Islet of Langerhans (tissue), 1 donor: ENCODE data around the gene SLC19A1.

Experiments used
- FAIRE-seq: peaks from one replicate; lab custom pipeline; 2011; peaks lifted over from hg19 to GRCh38; lab: Jason Lieb, UNC

SLC19A1 gene

GRCh38 chr21:45542242-45542666, at the start of gene SLC19A1:
TSS of gene SLC19A1 (minus strand) at chr21:45542440. CDS start at chr21:45537959, 4,481 bp downstream.
- no peak for FAIRE-seq

- no peak for FAIRE-seq
These were observed 49.5 kb upstream of the SLC19A1 start for GRCh38 chr21:45591619-45592207.

GRCh38 chr21:45590726-45591618, 48.7 kb upstream of the SLC19A1 start:
- FAIRE-seq = no peak

GRCh38 chr21:45590246-45590725, 48.0 kb upstream of the SLC19A1 start:
- no peak for FAIRE-seq

- FAIRE-seq = no peak
These were observed 47.5 kb upstream of the SLC19A1 start for GRCh38 chr21:45589686-45590245.

GRCh38 chr21:45588871-45589491, 46.7 kb upstream of the SLC19A1 start:
- no peak for FAIRE-seq

GRCh38 chr21:45588086-45588825, 46.0 kb upstream of the SLC19A1 start:
- FAIRE-seq = no peak

- no peak for FAIRE-seq
These were observed 44.1 kb upstream of the SLC19A1 start for GRCh38 chr21:45586289-45586858.

GRCh38 chr21:45584786-45585185, 42.5 kb upstream of the SLC19A1 start:
- FAIRE-seq = no peak

- no peak for FAIRE-seq
These were observed 41.7 kb upstream of the SLC19A1 start for GRCh38 chr21:45583831-45584509.

GRCh38 chr21:45582128-45582527, 39.9 kb upstream of the SLC19A1 start:
- no peak for FAIRE-seq

- no peak for FAIRE-seq
These were observed 39.1 kb upstream of the SLC19A1 start for GRCh38 chr21:45581322-45581712.

- FAIRE-seq = no peak
These were observed 38.5 kb upstream of the SLC19A1 start for GRCh38 chr21:45580576-45581321.

- FAIRE-seq = no peak
These were observed 37.9 kb upstream of the SLC19A1 start for GRCh38 chr21:45580181-45580575.

- no peak for FAIRE-seq
These were observed 37.3 kb upstream of the SLC19A1 start for GRCh38 chr21:45579383-45580180.

- FAIRE-seq = no peak
These were observed 36.7 kb upstream of the SLC19A1 start for GRCh38 chr21:45578811-45579381.

- FAIRE-seq = no peak
These were observed 36.0 kb upstream of the SLC19A1 start for GRCh38 chr21:45578176-45578801.

- no peak for FAIRE-seq
These were observed 35.5 kb upstream of the SLC19A1 start for GRCh38 chr21:45577801-45578175.
